GM12873 (cell line): ENCODE results near the gene RAP1GAP2.

Source experiments
- CTCF ChIP-seq: IDR thresholded peaks from 2 replicates; pipeline ENCODE4 v1.5.1; 2012; ENCODE audit warnings: low read depth, mild to moderate bottlenecking, moderate library complexity, low read length, control low read depth; ENCODE audit not compliant: insufficient read depth; ENCODE audit errors: missing control alignments

The RAP1GAP2 gene

GRCh38 chr17:2799653-2800052, 3.4 kb downstream of the RAP1GAP2 start:
- no peak for TF ChIP-seq CTCF

GRCh38 chr17:2800367-2800766, 4.1 kb downstream of the RAP1GAP2 start:
- TF ChIP-seq CTCF = no peak

GRCh38 chr17:2801841-2802240, 5.6 kb downstream of the RAP1GAP2 start:
- TF ChIP-seq CTCF = no peak

- TF ChIP-seq CTCF = no peak
Observed at GRCh38 chr17:2802574-2802973, 6.3 kb downstream of the RAP1GAP2 start.

- TF ChIP-seq CTCF = no peak
Observed at GRCh38 chr17:2803386-2803785, 7.1 kb downstream of the RAP1GAP2 start.

GRCh38 chr17:2803971-2804370, 7.7 kb downstream of the RAP1GAP2 start:
- TF ChIP-seq CTCF = no peak

GRCh38 chr17:2804912-2805311, 8.7 kb downstream of the RAP1GAP2 start:
- no peak for TF ChIP-seq CTCF
